Measurements from ENCODE around the gene CSNK1G2.

Gene CSNK1G2

DNA sequence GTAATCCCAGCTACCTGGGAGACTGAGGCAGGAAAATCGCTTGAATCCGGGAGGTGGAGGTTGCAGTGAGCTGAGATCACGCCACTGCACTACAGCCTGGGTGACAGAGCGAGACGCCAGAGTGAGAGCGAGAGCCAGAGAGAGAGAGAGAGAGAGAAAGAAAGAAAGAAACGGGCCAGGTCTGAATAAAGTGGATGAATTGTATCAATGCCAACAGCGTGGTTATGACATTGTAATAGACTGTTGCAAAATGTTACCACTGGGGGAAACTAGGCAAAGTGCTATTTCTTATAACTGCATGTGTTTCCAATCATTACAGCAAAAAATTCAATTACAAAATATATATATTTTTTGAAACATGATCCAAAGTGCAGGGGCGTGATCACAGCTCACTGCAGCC is 86.4 kb downstream of the CSNK1G2 start:
- Histone ChIP-seq H3K27ac (ENCODE audit: low read depth, low read length, severe bottlenecking) (no peak overlapping the region), H3K4me1 (ENCODE audit: control insufficient read depth, insufficient read depth, low read length, poor library complexity, severe bottlenecking) (peaks cover under 1% of the 10 kb centered on the region), H3K4me3 (ENCODE audit: extremely low read depth, insufficient read depth, low read length, poor library complexity, severe bottlenecking) (no peak overlapping the region), H3K36me3 (ENCODE audit: control insufficient read depth, insufficient read depth, low read length) (no peaks in the 10 kb centered on the region), H3K9me3 (ENCODE audit: control insufficient read depth, low read length) (no peaks in the 10 kb centered on the region)
- 91 to 92% methylated on average over 7 of the region's 9 CpGs for WGBS, 2 experiments (ENCODE audit: insufficient coverage in 2 of 2)

All from mesodermal cell (in vitro differentiated cells).